HT-29 (cell line): ENCODE data around the gene CCDC177. TPM values are rescaled to one million over a fixed set of nuclear protein-coding genes. Genes with fewer than 3 reads are reported as not detected.

Experiments
- DNase-seq: peaks from one replicate; pipeline ENCODE4 v3.0.0-alpha.2; 2015; ENCODE audit warnings: low spot score
- total RNA-seq: library from RNA; depleted of rRNA; stranded (reverse); fragments of >200 nt; shearing (Covaris generic); gene quantifications from 2 replicates; pipeline ENCODE4 v1.2.3, GENCODE V29; 2014

CCDC177 gene
- total RNA-seq, 1 experiment from 2014 or later = not detected

DNA sequence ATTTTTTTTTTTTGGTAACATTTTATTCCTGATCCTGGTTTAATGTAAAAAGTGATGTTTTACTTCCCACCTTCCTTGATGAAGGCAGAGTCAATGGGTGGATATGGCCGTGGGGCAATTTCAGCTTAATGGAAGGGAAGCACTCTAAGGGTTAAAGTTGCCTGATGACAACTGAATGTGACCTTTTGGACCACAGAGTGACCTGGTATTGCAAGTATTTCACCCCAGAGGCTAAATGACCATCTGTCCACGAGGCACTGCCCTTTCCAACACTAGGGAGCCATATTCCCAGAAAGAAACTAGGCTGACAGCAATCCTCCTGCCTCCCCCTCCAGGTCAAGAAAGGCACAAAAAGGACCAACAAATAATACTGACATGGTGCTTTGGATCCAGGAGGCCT is 4.8 kb downstream of the CCDC177 start:
- DNase-seq = no peak

DNA sequence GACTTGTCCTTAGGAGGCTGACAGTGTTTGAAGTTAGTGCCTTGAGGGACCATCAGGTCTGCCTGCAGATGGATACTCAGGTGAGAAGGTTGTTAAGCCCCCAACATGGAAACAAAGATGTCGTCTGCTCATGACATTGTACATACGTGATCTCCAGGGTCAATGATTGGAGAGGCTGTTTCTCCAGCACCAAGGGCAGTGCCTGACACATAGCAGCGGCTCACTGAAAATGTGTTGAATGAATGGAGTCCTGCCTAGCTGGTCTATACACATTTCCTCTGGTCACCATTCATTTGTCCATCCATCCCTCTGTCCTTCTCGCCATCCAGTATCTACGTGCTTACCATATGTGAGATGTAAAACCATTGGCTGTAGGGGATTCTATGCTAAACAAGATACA is 7.1 kb downstream of the CCDC177 start:
- no peak for DNase-seq

DNA sequence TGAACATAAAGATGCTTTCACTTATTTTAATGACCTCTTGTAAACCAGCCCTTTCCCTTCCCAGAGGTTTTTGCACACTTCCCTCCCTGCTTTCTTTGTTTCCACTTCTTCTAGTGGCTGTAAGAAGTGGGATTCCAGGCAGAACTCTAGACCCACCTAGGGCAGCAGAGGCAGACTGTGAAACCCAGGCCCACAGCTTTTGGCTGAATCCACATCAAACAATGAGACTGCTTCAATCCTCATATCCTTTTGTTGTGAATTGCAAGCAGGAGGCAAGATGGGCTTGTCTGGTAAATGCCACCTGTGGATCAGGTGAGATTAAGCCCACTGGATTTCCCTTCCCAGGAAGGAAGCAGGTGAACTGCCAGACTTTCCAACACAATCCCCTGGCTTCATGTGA is 12.8 kb downstream of the CCDC177 start:
- DNase-seq = no peak

- no peak for DNase-seq
These were observed 13.8 kb downstream of the CCDC177 start for GRCh38 chr14:69560826-69561225.

- DNase-seq = no peak
These were observed 15.1 kb downstream of the CCDC177 start for GRCh38 chr14:69559581-69560011.

DNA sequence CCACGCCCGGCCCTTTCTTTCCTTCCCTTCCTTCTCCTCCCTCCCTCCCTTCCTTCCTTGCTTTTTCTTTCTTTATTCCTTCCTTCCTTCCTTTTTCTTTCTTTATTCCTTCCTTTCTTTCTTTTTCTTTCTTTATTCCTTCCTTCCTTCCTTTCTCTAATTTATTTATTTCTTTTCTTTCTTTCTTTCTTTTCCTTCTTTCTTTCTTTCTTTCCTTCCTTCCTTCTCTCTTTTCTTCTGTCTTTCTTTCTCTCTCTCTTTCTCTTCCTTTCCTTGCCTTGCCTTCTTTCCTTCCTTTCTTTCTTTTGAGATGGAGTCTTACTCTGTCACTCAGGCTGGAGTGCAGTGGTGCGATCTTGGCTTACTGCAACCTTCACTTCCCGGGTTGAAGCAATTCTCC is 15.9 kb downstream of the CCDC177 start:
- no peak for DNase-seq

GRCh38 chr14:69554500-69554899 is 20.2 kb downstream of the CCDC177 start:
- no peak for DNase-seq

DNA sequence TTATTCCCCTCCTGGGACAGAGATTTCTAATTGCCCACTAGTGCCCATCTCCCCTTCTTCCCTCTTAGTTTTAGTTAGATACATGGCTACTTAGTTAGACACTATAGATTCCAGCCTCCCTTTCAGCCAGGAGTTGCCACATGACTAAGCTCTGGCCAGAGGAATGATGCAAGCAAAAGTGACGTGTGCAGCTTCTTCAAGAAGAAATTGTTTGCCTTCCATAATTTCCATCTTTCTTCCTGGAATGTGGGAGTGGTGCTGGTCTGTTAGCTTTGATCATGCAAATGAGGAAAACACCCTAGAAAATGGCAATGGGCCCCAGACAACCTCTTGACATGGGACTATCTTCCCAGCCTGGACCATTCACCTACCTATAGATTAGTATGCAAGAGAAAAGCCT is 21.4 kb downstream of the CCDC177 start:
- no peak for DNase-seq

DNA sequence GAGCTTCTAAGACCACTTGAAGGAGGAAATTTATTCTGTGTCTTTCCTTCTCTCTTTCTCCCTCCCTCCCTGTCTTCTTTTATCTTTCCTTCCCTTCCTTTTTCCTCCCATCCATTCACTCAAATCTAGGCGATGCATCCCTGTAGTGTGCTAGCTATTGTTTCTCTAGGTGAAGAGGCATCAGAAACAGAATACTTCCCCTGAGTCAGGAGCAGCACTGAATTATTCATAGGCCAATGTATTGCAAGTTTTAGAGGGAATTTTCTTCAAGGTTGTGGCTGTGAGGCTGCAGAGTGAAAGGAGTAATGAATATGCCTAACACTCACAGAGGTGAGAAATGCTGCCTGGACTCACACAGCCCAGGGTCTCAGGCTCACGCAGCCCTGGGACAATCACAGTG is 23.2 kb downstream of the CCDC177 start:
- no peak for DNase-seq

GRCh38 chr14:69548566-69548965 is 26.1 kb downstream of the CCDC177 start:
- DNase-seq = no peak

DNA sequence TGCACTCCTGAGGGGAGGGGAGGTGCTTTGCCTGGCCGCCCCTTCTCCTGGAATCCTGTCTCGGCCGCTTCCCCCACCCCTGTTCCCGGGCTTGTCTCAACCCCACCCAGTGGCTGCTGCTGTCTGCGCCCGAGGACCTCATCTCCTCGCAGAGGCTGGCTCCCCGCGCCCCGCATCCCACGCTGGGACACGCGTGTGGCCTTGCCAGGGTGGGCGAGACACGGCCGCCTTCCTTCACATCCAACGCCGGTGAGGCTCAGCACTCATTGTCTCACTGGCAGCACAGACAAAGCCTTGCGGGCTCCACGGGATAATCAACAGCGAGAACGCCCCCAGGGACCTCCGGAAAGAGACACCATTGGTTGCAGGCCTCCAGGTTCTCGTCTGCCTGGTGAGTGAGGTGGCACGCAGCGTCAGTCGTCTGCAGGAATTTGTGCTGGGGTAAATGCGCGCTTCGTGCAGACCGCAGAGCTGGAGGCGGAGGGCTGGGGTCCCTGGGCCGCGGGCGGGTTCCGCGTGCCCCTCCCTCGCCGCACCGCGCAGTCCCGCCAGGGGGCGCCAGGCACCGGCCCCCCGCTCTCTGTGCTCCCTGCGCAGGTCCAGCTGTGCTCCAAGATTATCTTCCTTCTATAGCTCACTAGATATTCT is 26.8 kb downstream of the CCDC177 start:
- no peak for DNase-seq

DNA sequence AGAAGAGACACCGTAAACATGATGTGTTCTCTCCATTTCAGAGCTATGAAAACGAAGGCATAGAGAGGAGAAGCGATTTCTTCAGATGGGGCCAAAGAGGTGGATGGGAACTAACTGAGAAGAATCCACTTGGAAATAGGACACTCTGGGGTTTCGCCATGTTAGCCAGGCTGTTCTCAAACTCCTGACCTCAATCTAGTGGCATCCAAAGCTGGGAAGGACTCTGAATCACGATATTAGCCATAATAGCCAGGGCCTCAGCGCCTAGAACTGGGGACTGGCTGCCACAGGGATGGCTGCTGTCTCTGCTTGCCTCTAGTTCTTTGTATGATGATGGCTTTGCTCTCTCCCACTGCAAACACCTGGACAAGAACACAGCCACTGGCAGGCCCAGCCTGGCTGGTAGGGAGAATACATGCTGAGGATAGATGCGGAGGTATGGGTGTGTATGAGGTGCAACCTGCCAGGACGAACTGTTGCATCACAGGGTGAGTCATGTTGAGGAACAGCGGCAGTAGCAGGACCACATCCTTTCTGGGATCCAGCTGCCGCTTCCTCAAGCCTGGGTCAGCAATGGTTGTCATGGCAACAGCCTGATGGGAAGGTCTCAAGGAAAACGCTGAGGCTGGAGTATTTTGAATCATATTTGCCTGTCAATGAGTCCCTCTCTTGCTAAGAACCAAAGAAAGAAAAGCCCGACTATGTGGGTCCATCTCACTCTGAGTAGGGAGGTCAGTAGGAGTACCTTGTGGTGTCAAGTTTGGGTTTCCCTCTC is 31.1 kb downstream of the CCDC177 start:
- peak; percentile 19 for DNase-seq

DNA sequence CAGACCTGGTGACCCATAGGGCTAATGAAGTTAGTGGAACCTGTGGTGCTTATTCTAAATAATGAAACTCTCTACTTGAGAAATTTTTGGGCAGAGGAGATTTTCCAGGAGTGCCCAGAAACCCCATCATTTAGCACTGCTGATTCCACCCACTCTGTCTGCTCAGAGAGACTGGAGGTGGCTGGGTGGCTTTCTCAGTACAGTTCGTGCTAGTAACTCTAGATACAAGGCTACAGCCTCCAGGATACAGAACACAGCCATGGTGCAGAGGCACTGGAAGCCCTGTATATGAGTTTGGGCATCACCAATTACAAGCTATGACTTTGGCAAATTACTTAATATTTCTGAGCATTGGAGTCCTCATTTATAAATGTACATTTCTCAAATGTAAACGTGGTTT is 32.4 kb downstream of the CCDC177 start:
- DNase-seq = no peak

- no peak for DNase-seq
These were observed 33.9 kb downstream of the CCDC177 start for GRCh38 chr14:69540654-69541335.

- DNase-seq = no peak
These were observed 34.9 kb downstream of the CCDC177 start for GRCh38 chr14:69539631-69540410.

DNA sequence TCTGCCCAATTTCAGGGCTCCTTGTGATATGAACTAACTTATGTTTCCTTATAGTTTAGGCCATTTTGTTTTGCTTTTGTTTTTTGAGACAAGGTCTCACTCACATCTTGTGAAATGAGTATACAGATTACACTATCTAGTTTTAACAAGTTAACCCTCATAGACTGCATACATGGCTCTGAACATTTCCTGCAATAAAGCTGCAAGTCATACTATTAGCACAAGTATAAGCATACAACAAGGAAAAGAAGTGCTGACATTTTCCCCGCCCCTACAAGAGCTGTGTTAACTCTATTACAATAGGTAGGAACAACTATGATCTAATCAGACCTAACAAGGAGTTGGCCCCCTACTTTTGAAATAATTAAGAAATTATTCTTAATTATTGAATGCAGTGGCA is 35.9 kb downstream of the CCDC177 start:
- no peak for DNase-seq

- no peak for DNase-seq
These were observed 36.8 kb downstream of the CCDC177 start for GRCh38 chr14:69537900-69538299.

DNA sequence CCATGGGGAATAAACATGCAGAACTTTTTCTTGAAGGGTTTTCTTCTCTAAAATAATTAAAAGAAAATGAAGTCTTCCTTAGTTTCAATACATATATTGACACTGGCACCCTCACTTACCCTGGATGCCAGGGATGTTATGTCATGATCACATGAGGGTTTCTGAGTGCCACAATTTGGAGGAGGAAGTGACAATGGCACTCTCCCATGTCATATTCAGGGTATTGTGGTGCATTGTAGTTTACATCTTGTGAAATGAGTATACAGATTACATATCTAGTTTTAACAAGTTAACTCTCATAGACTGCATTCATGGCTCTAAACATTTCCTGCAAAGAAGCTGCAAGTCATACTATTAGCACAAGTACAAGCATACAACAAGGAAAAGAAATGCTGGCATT is 37.7 kb downstream of the CCDC177 start:
- no peak for DNase-seq

DNA sequence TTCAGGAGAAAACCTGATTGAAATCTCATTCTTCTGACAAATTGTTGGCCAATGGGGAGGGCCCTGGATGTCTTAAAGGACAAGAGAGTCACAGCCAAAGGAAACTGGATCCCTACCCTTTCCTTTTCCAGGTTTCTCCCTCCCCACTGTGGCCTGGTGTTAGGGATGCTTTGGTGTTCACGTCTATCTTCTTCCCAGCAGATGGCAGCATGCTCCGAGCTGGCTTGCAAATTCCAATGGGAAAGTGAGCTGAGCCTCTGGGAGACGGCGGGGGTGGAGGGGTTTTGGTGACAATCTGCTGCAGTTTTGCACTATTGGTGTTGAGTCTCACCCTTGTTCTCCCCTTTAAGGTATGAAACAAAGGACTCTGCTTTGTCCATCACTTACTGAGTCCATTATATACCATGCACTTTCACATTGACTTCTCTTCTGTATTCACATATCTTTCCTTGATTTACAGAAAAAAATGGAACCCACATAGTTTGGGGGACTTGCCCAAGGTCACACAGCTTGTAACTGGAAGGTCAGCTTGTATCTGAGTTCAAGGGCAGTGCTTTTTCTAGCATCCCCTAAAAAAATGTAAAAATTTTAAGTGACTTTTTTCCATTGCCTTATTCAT is 39.3 kb downstream of the CCDC177 start:
- peak; percentile 29 for DNase-seq

DNA sequence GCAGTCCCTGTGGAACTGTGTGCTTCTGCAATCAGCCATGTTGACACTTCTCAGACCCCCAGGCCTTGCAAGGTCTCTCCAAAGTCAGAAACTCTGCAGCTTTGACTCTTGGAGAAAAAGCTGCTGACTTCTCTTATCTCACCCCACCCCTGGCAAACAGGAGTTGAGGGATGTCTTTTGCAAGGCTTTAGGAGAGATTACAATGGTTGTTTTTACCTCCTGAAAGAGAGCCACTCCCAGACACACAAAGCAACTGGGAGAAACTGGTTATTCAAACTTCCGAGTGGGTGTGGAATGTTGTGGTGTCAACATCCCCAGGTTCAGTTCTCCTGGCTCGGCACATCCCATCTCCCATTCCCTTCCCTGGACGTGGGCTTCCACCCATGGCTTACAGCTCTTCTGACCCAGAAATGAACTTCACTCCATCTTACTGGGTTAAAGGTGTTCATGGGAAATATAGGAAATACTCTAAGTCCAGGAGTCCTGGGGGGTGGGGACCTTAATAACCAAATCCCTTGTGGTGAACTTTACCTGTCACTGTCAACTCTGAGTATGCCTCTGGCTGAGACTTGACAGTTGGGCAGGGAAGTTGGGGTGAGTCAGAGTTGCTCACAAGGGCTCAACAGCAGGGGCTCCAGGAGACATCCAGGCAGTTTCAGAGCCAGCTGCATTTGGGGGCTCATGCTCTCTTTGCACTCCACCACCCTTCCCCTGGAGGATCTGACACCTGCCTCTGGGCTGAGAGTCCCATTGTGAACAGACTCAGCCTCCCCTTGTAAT is 41.9 kb downstream of the CCDC177 start:
- DNase-seq = no peak

GRCh38 chr14:69531135-69531534 is 43.5 kb downstream of the CCDC177 start:
- no peak for DNase-seq
